GM10266 (cell line): ENCODE results near the gene EYS.

Experiments used
- DNase-seq: peaks from one replicate; pipeline ENCODE4 v3.0.0; 2012; ENCODE audit errors: extremely low spot score
- TF ChIP-seq, protein P1 (sequence below): IDR thresholded peaks from 2 replicates; pipeline ENCODE4 v1.5.1; 2012; ENCODE audit warnings: mild to moderate bottlenecking, low read depth; ENCODE audit not compliant: control insufficient read depth, insufficient read depth; ENCODE audit errors: missing control alignments

EYS gene

DNA sequence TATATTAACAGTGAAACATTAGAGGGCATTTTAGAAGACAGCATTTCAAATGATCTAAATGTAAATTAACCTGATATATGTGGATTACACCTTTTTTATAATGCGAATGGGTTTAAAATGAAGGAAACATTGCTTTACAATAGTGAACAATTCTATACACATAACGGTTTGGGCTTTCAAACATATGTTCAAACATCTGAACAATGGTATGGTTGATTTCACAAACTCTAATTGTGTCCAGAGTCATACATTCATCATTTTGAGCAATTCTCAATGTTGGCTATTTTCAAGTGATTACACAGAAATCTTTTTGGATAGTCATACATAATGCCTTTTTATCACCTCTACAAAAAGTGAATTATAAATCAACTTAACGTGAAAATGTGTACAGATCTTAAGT is 1493.3 kb downstream of the EYS start:
- TF ChIP-seq, protein P1, sequence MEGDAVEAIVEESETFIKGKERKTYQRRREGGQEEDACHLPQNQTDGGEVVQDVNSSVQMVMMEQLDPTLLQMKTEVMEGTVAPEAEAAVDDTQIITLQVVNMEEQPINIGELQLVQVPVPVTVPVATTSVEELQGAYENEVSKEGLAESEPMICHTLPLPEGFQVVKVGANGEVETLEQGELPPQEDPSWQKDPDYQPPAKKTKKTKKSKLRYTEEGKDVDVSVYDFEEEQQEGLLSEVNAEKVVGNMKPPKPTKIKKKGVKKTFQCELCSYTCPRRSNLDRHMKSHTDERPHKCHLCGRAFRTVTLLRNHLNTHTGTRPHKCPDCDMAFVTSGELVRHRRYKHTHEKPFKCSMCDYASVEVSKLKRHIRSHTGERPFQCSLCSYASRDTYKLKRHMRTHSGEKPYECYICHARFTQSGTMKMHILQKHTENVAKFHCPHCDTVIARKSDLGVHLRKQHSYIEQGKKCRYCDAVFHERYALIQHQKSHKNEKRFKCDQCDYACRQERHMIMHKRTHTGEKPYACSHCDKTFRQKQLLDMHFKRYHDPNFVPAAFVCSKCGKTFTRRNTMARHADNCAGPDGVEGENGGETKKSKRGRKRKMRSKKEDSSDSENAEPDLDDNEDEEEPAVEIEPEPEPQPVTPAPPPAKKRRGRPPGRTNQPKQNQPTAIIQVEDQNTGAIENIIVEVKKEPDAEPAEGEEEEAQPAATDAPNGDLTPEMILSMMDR = no peak
- DNase-seq = no peak

DNA sequence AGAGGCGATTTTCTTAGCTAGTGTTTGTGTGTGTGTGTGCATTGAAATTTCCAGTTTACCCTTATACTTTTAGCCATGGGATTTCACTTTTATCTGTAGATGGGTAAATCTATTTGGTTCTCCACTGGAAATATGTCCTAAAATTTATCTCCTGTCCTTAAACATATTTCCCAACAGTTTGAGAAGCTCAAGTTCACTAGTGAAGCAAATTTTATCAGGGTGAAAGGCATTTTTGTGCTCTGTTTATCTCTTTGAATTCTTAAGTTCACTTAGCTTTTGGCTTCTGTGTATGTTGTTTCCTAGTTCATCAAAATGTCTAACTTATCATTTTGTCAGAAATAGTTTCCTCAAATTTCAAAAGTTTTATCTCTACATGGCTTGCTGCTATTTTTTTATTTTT is 1509.8 kb downstream of the EYS start:
- TF ChIP-seq, protein P1 = no peak
- DNase-seq = no peak

DNA sequence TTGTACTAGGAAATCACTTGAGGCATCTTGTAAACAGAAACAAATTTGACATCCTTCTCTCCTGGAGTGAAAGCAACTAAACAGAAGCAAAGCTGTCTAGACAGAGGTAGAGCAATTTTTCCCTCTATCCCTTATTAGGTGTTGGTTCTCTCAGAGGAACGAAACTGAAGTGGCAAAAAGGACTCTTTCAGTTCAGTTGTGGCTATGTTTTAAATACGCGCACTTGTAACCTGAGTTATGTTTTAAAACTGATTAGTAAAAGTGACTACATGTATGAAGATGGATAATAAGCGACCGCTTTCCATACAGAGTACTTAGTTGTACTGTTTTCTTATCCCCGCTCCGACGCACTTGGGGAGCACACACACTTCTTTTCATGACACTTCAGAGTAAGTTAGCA is 1520.4 kb downstream of the EYS start:
- DNase-seq = no peak
- TF ChIP-seq, protein P1 = no peak

DNA sequence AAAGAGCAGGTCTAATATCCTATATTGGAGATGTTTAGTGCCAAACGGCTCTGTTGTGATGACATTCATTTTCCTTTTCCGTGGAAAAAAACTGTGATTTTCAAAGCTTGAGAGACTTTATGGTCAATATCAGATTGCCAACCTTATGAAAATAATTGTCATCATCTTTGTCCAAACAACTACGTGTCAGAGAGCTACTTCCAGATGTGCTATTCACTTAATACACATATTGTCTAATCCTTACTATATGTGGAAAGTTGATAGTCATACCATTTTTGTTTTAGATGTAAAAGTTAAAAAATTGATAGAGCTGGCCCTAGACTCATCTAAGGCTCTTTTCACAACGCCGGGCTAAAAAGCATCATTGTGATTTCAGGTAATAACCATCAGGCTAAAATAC is 1521.4 kb downstream of the EYS start:
- DNase-seq = no peak
- TF ChIP-seq, protein P1 = no peak

DNA sequence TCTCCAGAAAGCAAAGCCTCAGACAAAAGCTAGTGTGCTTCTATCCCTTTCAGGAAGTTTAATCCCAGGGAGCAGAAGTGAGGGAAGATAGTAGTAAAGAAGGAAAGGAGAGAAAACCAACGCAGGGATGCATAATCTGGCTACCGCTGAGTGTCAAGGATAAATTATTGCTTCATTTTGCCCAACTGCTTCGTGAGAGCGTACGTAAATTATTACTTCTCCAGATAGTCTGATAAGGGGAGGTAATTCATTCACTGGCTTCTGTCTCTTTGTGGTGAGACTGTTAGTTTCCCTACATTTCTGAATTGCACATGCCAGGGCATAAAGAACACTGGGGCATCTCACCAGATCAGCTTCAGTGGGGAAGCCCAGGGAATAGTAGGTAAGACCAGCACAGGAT is 1531.7 kb downstream of the EYS start:
- TF ChIP-seq, protein P1 = no peak
- DNase-seq = no peak

DNA sequence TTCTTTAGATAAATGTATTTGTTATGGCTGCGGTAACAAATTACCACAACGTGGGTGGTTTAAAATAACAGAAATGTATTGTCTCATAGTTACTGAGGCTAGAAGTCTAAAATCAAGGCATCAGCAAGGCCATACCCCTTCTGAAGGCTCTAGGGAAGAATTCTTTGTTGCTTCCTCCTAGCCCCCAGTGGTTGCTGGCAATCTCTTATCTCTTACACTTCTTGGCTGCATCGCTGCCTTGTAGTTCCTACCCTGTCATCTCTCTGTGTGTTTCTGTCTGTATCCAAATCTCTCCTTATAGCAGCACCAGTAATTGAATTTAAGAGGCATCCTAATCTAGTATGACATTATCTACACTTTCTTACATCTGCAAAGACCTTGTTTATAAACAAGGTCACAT is 1536.7 kb downstream of the EYS start:
- TF ChIP-seq, protein P1 = no peak

DNA sequence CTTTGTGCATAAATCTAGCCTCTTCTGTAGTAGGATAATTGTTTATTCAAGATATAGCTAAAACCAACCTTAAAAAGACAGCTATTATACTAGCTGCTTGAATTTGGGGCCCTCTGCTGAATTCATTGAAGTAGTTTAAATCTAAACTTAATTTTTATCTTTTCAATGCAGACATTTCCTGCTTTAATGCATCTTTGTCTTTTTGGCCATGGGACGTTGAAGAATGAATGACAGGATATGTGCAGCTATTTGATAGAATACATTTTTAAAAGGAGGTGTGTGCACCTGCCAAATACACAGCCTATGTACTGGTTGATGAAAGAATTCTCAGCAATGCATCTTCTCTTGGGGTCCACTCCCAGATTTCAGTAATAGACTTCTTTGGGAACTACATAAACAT is 1546.5 kb downstream of the EYS start:
- TF ChIP-seq, protein P1 = no peak

More for the DNA sequence above, 1536.7 kb downstream of the EYS start:
- no peak for DNase-seq

More for the DNA sequence above, 1546.5 kb downstream of the EYS start:
- DNase-seq = no peak
